Right cardiac atrium (tissue), 5 donors: Measurements from ENCODE around the gene SIGMAR1. TPM values are rescaled to one million over a fixed set of nuclear protein-coding genes. Genes with fewer than 3 reads are reported as not detected.

Experiments
- ATAC-seq, 2 donors: fragments of 200-7000 bp; cut with Tn5 transposase; one replicate each; pipeline versions ENCODE4 v1.8.0 to v1.9.1; 2020; ENCODE audit warnings: moderate library complexity in 2 of 2, mild to moderate bottlenecking in 1 of 2
- DNase-seq, 3 donors: peaks; one replicate each; pipeline ENCODE4 v3.0.0-alpha.2; 2020
- H3K27ac ChIP-seq: one replicate; pipeline ENCODE4 v1.5.1; 2013; ENCODE audit warnings: mild to moderate bottlenecking, low read length, control low read depth, moderate library complexity
- H3K27me3 ChIP-seq: one replicate; pipeline ENCODE4 v1.6.1; 2013; ENCODE audit not compliant: control insufficient read depth, insufficient read depth
- H3K4me1 ChIP-seq: one replicate; pipeline ENCODE4 v1.6.1; 2013; ENCODE audit warnings: low read length; ENCODE audit not compliant: control insufficient read depth, insufficient read depth
- H3K4me3 ChIP-seq: one replicate; pipeline ENCODE4 v1.5.1; 2013; ENCODE audit warnings: low read length, control low read depth
- H3K9me3 ChIP-seq: one replicate; pipeline ENCODE4 v1.6.1; 2013; ENCODE audit warnings: low read length; ENCODE audit not compliant: control insufficient read depth
- WGBS: extraction: QIAGEN DNeasy Blood & Tissue Kit; methylation state at CpG from one replicate; pipeline ENCODE4 v1.1.7; 2013; 5-methylcytosine and 5-hydroxymethylcytosine counted together
- intact Hi-C, 4 donors: fragments of 100-400 bp; cut with DNase I; formaldehyde crosslinking; loops; one replicate each; pipeline versions ENCODE4 v1.11.0 to v1.14.0; 2022 to 2023
- polyA plus RNA-seq: library from polyadenylated mRNA; stranded (reverse); fragments of 200-250 nt; gene quantifications from one replicate; pipeline ENCODE4 v1.2.3, GENCODE V29; 2013
- total RNA-seq, 4 donors: library from RNA; stranded (reverse); fragmentation: NEBNext Ultra II Directional; extraction: Animal tissue kit (Norgen Biotek cat#: 25700); gene quantifications; one replicate each; pipeline ENCODE4 v1.2.1, GENCODE V29; 2021
- donor health status: healthy with polysubstance abuse.
- donor health status: DM: no; HTN: yes; CAD: no.
- donor health status: DM: no; HTN: no; CAD: no.
- donor health status: DM: no; HTN: yes; CAD: no; lungs with severe emphysema.
- donor health status: DM: yes; HTN: yes; CAD: no.

The SIGMAR1 gene
- total and polyA plus RNA-seq, 5 donors, result 28.6 to 37.2 (median 35.8) TPM

DNA sequence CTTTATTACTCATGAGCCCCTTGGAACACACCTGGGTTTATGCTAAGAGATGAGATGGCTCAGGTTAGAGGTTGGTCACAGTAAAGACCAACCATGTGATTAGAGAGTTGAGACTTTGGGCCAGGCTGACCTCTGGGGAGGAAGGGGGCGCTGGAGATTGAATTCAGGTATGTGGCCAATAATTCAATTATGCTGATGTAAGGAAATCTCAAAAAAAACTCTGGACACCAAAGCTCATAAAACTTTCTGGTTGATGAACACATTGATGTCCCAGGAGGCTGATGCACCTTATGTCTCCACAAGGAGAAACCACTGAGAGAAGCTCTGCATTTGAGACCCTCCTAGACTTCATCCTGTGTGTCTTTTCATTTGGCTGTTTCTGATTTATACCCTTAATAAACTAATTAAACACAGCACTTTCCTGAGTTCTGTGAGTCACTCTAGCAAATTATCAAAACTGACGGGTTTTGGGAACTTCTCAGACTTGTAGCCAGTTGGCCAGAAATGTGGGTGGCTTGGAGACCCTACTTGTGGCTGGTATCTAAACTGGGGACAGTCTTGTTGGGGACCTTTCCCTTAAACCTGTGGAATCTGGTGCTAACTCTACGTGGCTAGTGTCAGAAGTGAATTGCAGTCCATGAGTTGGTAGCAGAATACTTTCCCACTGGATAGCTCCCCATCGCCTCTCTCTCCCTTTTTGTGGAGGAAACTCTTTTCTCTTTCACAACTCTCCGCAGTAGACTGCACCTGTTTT, 32.4 kb upstream of the SIGMAR1 start:
- intact Hi-C loops, result no loop called here
- Histone ChIP-seq H3K9me3 (no peaks in the 10 kb centered on the region), H3K27ac (no peak overlapping the region), H3K4me3 (no peak overlapping the region), H3K4me1 (peaks cover 7% of the 10 kb centered on the region), H3K27me3 (no peaks in the 10 kb centered on the region)
- ATAC-seq, result no peak
- no peak for DNase-seq
- WGBS, result 93% methylated on average over 5 of the region's 5 CpGs

DNA sequence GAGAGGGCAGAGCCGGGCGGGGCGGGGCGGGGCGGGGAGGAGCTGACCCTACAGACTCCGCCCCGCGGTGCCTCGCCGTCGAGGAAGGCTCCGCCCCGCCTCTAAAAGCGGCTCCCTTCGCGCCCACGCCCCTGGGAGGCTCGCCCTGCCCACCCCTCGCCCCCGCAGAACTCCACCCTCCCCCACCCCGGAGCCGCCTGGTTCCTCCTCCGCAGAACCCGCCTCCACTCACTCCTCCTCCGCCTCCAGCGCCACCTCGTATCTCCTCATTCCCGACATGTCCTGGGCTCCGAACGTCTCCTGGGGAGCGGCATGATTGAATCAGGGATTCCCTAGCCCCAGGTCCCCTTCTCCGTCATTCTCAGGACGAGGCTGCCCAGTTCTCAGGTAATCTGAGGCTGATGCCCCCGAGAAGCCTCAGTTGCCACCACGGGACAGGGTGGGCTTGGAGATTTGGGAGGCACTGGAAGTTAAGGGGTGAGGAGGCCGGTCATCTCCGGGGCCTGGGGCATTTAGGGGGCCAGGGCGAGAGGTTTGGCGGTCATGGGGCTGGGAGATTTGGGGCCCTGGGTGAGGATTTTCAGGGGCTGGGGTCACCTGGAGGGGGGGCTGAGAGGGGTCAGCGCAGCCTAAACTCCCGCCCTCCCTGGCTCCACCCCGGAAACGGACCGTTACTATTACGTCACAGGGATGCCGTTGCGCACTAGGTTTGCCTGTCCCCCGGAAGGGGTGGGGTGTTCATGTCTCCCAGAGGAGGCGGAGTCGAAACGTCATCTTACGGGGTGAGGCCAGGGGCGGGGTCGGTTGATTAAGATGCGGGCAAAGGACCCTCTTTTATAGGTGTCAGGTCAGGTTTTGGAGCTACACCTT, 28.0 kb upstream of the SIGMAR1 start:
- no peaks in the 10 kb centered on the region for H3K9me3 ChIP-seq
- peak; percentile 93 to 94 for ATAC-seq
- DNase-seq, result peak; percentile 96 to 98 (median 97)
- H3K27me3 ChIP-seq, result no peaks in the 10 kb centered on the region
- peak overlapping the region; percentile 69 for H3K4me3 ChIP-seq
- H3K4me1 ChIP-seq, result peaks cover 4% of the 10 kb centered on the region
- peak overlapping the region; percentile 99 for H3K27ac ChIP-seq
- 2% methylated on average over 55 of the region's 55 CpGs for WGBS
- intact Hi-C loops, result no loop called here

DNA sequence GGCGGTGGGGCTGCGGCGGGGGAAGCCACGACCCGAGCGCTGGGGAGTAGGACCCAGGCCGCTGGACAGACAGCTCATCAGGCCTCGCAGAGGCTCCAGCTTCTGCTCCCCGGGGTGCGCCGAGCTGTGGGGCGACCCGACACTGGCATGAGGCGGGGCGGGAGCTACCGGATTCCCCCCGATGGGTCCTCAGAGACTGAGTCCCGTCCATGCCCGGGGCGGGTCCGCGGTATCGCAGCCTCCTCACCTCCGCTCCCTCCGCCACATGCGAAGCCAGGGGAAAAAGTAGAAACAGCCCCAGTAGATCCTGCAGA, 27.4 kb upstream of the SIGMAR1 start:
- 2% methylated on average over 26 of the region's 26 CpGs for WGBS
- DNase-seq (no peak), ATAC-seq (no peak)
- peak overlapping the region; percentile 69 for H3K4me3 ChIP-seq
- peak overlapping the region; percentile 89 for H3K27ac ChIP-seq
- no peaks in the 10 kb centered on the region for H3K27me3 ChIP-seq
- peaks cover 4% of the 10 kb centered on the region for H3K4me1 ChIP-seq
- intact Hi-C loops, result no loop called here
- no peaks in the 10 kb centered on the region for H3K9me3 ChIP-seq

DNA sequence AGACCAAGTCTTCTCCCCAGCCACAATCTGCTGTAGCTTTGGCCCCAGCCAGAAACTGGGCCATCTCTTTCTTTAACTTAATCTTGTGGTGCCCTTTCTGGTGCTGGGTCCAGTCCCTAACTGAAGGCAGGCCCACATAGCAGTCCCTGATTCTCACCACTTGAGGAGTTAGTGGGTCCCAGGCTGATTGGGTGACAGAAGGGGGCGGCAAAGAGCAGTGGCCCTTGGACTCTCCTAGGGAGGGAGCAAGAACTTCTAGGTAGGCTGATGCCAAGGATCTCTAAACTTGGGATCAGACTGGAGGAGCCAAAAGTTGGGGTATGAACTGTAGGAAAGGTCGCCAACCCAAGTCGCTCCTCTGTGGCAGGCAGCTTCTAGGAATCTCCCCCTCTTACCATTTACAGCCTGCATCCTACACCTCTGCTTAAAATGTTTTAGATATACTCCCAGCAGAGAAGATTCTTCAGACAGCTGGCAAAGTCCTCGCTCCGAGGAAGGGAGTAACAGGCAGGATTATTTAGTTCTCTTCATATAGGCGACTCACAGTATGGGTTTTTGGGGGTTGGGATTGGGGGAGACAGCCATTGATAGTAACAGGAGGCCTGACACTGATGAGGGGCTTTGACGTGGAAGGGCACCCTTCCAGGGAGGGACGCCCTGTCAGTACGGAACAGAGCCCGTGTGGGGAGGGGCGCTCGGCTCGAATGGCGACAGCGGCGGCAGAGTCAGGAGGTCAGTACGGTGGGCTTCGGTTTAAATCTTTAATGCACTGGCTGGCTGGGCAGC, 26.9 kb upstream of the SIGMAR1 start:
- ATAC-seq (peak; percentile 49 to 53), DNase-seq (peak; percentile 84 to 93 (median 91))
- peak overlapping the region; percentile 69 for H3K4me3 ChIP-seq
- H3K27me3 ChIP-seq, result no peaks in the 10 kb centered on the region
- peaks cover 4% of the 10 kb centered on the region for H3K4me1 ChIP-seq
- intact Hi-C loops, result no loop called here
- peak overlapping the region; percentile 89 for H3K27ac ChIP-seq
- H3K9me3 ChIP-seq, result no peaks in the 10 kb centered on the region
- WGBS, result 12% methylated on average over 18 of the region's 18 CpGs

DNA sequence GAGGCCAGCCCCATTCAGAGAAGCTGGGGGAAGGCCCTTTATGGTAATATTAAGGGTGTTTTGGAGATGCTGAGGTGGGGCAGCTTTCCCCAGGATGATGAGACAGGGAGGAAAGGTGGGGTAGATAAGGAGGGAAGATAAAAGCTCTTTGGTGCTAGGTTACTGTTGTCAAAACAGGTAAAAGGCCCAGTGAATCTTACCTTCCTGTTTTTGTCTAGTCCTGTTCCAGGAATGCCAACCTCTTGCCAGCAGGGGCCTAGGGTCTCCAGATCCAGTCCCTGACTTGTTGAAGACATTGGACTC, 25.7 kb upstream of the SIGMAR1 start:
- intact Hi-C loops, result no loop called here
- ATAC-seq (no peak), DNase-seq (no peak)
- H3K27ac ChIP-seq, result no peak overlapping the region
- H3K4me3 ChIP-seq, result no peak overlapping the region
- H3K27me3 ChIP-seq, result no peaks in the 10 kb centered on the region
- H3K4me1 ChIP-seq, result peaks cover 4% of the 10 kb centered on the region
- H3K9me3 ChIP-seq, result no peaks in the 10 kb centered on the region

DNA sequence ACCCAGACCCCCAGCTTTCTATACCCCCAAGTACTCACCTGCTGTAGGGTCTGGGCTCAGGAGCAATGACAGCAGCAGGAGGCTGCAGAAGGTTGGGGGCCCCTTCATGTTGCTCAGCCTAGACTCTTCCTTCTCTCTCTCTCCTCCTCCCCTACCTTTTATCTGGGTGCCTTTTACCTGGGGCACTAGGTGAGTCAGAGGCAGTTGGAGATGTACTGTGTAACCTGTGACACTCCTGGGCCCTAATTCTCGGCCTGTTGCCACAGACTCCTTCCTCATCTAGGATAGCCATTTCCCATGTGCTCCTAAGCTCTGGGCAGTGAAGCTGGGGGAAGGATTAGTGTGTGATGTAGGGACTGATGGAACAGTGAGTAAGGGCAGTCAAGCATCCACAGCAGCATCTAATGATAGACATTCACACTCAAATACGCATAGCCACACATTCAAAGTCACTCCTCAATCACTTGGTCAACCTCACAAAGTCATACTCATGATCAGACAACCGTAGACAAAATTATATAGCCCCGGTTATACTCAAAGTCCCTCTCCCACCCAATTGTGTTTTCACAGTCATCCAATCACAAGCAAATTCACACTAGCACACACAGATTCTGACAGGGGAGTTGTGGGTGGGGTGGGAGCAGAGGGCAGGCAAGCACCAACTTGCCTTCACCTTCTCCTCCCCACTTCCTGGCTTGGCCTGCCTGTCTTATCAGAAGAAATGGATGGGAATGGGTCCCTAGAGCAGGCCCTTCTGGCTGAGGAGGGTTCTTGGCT, 25.1 kb upstream of the SIGMAR1 start, which contains the start of gene CCL27:
CCL27 (minus strand) TSS at position 132 of the 777 bp plus-strand sequence; CDS start at position 108, 24 bp downstream.
- no peak within 1 kb of the TSS for H3K4me3 ChIP-seq
- WGBS, result 80% methylated on average over 4 of the region's 4 CpGs
- no peak within 1 kb of the TSS for H3K27ac ChIP-seq
- H3K27me3 ChIP-seq, result no peaks in the 10 kb centered on the region
- intact Hi-C loops, result no loop called here
- peaks cover 4% of the 10 kb centered on the region for H3K4me1 ChIP-seq
- H3K9me3 ChIP-seq, result no peaks in the 10 kb centered on the region
- no peak for ATAC-seq
- peak in 1 of 3 donors; percentile 57 for DNase-seq

DNA sequence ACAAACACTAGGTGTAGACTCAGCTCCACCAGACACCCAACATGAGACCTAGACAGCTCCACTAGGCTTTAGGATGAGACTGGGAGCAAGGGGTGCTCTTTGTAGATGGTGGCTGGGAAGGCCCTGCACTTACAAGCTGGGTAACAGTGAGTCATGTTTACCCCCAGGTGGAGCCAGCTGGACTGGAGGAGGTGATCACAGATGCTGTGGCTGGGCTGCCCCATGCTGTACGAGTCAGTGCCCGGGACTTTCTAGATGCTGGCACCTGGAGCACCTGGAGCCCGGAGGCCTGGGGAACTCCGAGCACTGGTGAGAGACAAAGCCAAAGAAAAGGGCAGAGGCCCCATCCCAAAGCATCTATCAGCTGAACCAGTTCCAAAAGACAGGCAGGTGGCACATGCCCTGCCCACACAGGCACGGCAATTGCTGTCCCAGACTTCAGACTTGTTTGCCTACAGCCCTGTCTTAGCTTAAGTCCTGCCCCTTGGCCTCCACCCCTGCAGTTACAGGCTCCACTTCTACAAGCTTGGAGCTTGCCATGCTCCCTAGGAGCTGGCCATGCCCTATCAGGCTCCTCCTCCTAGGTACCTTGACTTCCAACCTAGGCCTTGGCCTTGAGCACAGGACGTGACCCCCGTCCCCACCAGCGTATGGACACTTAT, 22.1 kb upstream of the SIGMAR1 start:
- WGBS, result 94% methylated on average over 8 of the region's 8 CpGs
- Histone ChIP-seq H3K9me3 (no peaks in the 10 kb centered on the region), H3K27ac (no peak overlapping the region), H3K27me3 (no peaks in the 10 kb centered on the region), H3K4me1 (peaks cover 3% of the 10 kb centered on the region), H3K4me3 (no peak overlapping the region)
- ATAC-seq (no peak), DNase-seq (no peak)
- intact Hi-C loops, result no loop called here

DNA sequence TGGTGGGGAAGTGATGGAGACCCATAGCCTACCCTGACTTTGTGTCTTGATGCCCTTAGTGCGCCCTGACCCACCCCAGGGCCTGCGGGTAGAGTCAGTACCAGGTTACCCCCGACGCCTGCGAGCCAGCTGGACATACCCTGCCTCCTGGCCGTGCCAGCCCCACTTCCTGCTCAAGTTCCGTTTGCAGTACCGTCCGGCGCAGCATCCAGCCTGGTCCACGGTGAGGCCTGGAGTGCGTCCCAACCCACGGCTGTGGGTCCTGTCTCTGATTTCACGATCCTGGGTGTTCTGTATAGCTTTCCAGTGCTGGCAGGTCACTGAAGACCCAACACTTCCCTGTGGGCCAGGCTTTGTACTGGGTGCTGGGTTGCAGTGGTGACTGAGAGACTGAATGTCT, 20.9 kb upstream of the SIGMAR1 start:
- H3K27me3 ChIP-seq, result no peaks in the 10 kb centered on the region
- H3K4me3 ChIP-seq, result no peak overlapping the region
- no peak overlapping the region for H3K27ac ChIP-seq
- 82% methylated on average over 14 of the region's 14 CpGs for WGBS
- H3K4me1 ChIP-seq, result peaks cover 10% of the 10 kb centered on the region
- ATAC-seq (no peak), DNase-seq (peak in 2 of 3 donors; percentile 34 to 40)
- no peaks in the 10 kb centered on the region for H3K9me3 ChIP-seq
- intact Hi-C loops, result no loop called here

DNA sequence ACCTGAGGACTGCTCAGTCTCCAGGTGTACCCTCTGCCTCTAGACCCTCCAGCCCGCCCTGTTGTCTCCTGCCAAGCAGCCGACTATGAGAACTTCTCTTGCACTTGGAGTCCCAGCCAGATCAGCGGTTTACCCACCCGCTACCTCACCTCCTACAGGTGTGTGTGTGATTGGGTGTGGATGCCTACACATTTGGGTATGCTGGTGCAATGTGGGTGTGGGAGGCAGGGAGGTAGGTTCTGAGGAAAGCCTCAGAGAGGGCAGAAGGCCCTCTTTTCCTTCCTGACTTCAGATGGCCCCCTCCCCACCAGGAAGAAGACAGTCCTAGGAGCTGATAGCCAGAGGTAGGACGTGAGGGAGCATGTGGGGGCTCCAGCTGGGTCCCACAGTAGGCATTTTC, 19.4 kb upstream of the SIGMAR1 start:
- no peak overlapping the region for H3K4me3 ChIP-seq
- WGBS, result 87% methylated on average over 5 of the region's 5 CpGs
- DNase-seq (peak in 1 of 3 donors; percentile 39), ATAC-seq (no peak)
- intact Hi-C loops, result no loop called here
- H3K27ac ChIP-seq, result no peak overlapping the region
- no peaks in the 10 kb centered on the region for H3K9me3 ChIP-seq
- H3K4me1 ChIP-seq, result peaks cover 15% of the 10 kb centered on the region
- H3K27me3 ChIP-seq, result no peaks in the 10 kb centered on the region

DNA sequence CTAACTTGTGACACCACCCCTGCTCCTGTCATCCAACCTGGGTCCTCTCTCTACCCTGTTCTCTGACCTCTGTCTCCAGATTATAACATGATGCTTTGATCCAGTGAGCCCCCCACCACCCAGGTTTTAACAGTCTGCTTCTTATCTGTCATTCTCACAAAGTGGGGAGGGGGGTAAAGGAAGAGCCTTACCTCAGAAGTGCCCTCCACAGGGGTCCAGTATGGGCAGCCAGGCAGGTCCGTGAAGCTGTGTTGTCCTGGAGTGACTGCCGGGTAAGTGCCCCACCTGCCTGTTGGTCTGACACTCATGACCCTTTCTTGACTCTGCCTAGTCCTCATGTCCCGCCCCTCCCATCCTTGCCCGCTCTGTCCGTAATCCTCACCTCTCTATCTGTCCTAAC, 17.8 kb upstream of the SIGMAR1 start:
- WGBS, result 69% methylated on average over 5 of the region's 5 CpGs

More for the DNA sequence above, 17.8 kb upstream of the SIGMAR1 start:
- no peaks in the 10 kb centered on the region for H3K27me3 ChIP-seq
- ATAC-seq (no peak), DNase-seq (peak in 2 of 3 donors; percentile 33 to 42)
- no peak overlapping the region for H3K4me3 ChIP-seq
- intact Hi-C loops, result no loop called here
- H3K4me1 ChIP-seq, result peaks cover 20% of the 10 kb centered on the region
- peak overlapping the region; percentile 16 for H3K27ac ChIP-seq
- H3K9me3 ChIP-seq, result no peaks in the 10 kb centered on the region
